ENCODE measurements around the gene PDE6A. TPM values are rescaled to one million over a fixed set of nuclear protein-coding genes. Genes with fewer than 3 reads are reported as not detected.

The PDE6A gene
- total and polyA plus RNA-seq, 2 of the 8 experiments (the other 6 are each of a cell fraction or from before 2014, with no cell fraction given): not detected

DNA sequence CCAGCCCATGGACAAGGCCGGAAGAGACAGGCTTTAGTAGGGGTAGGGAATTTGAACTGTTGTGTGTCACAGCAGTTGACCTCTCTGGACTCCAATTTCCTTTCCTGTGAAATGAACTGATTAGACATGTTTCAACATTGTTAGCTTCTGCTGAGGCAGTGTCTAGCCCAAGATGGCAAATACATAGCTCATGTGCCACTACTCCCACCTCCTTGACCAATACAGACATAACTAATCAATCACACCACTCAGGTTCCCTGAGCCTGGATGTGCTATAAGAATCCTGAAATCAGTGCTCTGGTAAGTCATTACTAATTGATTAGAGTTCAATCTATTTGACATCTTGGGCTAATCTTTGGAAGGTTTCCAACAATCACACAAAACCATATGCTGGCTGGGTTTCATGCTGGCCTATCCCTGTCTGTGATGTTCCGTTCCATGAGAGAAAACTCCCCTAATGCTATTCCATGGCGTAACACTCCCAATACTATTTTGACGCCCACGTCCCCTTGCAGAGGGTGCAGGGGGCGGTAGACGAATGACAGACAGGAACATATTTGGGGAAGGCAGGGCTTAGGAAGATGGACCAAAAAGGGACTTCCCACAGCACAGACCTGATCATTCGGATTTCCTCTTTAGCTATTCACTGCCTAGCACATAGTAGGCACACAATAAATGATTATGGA, 95.2 kb downstream of the PDE6A start (continued):
- TF ChIP-seq TCF12 (IDR thresholded peaks at IDR 0.05; ENCODE audit: low read depth, low read length): no peak
